ENCODE data around the gene ISCA2.

The ISCA2 gene

DNA sequence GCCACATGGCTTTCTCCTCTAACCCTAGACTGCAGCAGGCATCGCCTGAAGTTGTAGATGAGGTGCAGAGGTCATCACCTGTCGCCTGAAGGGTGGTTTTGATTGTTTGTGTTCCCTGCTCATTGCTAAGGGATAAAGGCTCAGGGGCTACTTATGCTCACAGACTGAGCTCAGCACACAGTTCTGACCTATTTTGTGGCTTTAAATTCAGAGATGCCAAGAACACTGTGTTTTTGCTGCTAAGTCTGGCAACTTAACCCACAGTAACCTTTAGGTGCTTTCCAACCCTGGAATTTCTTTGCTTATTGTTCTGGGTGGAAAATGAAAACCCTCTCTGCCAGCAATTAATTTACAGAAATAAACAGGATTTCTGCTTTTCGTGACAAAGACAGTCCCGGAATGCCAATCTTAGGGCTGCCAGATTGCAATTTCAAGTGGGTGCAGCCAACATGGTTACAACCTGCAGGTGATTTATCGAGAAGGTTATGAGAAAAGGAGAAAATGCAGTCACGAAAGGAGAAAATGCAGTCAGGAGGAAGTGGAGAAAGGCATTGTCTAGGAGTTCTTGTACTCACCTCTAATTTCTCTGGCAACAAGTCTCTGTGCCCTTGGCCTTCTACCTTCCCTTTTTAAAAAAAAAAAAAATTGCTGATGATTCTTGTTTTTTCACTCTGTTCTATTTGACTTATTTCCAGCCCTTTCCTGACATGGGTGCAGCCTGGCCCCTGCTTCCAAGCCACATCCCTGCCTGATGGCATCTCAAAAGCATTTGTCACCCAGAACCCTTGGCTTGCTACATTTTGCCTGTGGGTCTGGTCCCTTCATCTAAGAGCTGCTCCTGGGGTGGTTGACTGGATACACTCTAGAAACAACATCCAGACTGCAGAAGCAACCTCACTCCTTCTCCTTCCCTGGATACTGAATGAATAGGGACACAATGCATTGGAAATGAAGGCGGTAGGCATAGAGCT lies 23.7 kb upstream of the ISCA2 start:
- no peak overlapping the region for H3K4me3 ChIP-seq
- in situ Hi-C loops (cut with MboI; ENCODE audit: low sequenced_read_pairs): loop anchor here (5.0 kb wide), 1 partner anchor 113 kb away; no protein-coding TSS in a partner anchor

GRCh38 chr14:74472601-74473000 lies 21.0 kb upstream of the ISCA2 start:
- Histone ChIP-seq H3K9me3 (no peaks in the 10 kb centered on the region), H3K4me3 (no peak overlapping the region), H3K36me3 (replicated peaks) (no peaks in the 10 kb centered on the region; the same call in 1 of the 2 replicates), H3K27me3 (ENCODE audit: low read depth) (no peaks in the 10 kb centered on the region), H3K4me1 (no peaks in the 10 kb centered on the region)
- no peak for DNase-seq (ENCODE audit: low spot score in 2 of 2)
- in situ Hi-C loops (cut with MboI; ENCODE audit: low sequenced_read_pairs): no loop called here

More for the DNA sequence above, 23.7 kb upstream of the ISCA2 start:
- H3K36me3 ChIP-seq (replicated peaks): no peaks in the 10 kb centered on the region
- 0 out of 2 replicates have a peak, but pooled peaks cover 5% of the 10 kb centered on the region for H3K27me3 ChIP-seq (ENCODE audit: low read depth)
- no peaks in the 10 kb centered on the region for H3K4me1 ChIP-seq
- DNase-seq (ENCODE audit: low spot score in 2 of 2): no peak
- H3K9me3 ChIP-seq: no peaks in the 10 kb centered on the region

- DNase-seq (ENCODE audit: low spot score in 2 of 2): no peak
- Histone ChIP-seq H3K27me3 (ENCODE audit: low read depth) (no peaks in the 10 kb centered on the region), H3K36me3 (replicated peaks) (peaks cover 11% of the 10 kb centered on the region), H3K4me3 (no peak overlapping the region), H3K4me1 (no peaks in the 10 kb centered on the region), H3K9me3 (no peaks in the 10 kb centered on the region)
- in situ Hi-C loops (cut with MboI; ENCODE audit: low sequenced_read_pairs): no loop called here
Observed at GRCh38 chr14:74474376-74474775, 19.2 kb upstream of the ISCA2 start.

DNA sequence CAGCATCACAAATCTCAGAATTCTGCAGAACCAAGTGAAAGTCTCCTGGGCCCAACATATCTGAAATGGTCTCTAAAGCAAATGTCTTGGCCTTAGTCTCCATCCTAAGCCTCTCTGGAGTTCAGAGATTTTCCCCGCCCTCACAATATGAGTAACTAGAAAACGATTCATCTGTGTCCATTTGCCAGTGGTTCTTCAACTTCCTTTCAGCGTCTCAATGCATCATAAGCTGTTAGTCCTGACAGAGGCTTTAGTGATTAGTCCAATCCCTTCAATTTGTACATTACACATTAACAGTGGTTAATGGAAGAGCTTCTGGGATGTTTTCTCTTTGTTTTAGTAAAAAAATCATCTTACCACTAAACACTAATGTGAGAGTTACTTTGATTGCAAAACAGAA lies 17.9 kb upstream of the ISCA2 start:
- no peak overlapping the region for H3K4me3 ChIP-seq
- no peak for DNase-seq (ENCODE audit: low spot score in 2 of 2)
- in situ Hi-C loops (cut with MboI; ENCODE audit: low sequenced_read_pairs): no loop called here
- H3K4me1 ChIP-seq: no peaks in the 10 kb centered on the region
- peaks cover 20% of the 10 kb centered on the region for H3K36me3 ChIP-seq (replicated peaks)
- H3K9me3 ChIP-seq: no peaks in the 10 kb centered on the region
- H3K27me3 ChIP-seq (ENCODE audit: low read depth): no peaks in the 10 kb centered on the region

DNA sequence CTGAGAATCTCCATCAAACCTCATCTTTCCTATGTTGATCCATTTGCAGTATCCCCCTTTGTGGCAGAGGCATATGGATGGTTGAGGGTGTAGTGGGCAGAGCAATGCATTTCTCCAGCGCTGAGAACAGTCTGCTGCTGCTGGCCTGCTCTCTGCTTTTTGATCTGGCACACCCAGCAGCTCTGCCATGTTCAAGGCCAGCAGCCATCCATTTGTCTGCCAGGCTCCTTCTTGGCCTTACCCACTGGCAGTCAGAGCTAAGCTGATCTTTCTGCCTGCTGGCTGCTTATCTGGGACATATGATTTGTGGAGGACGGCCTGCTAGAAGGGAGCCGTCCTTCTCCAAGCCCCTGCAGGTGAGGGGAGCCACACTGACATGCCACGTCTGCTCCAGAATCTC lies 17.5 kb upstream of the ISCA2 start:
- DNase-seq (ENCODE audit: low spot score in 2 of 2): no peak
- in situ Hi-C loops (cut with MboI; ENCODE audit: low sequenced_read_pairs): no loop called here

DNA sequence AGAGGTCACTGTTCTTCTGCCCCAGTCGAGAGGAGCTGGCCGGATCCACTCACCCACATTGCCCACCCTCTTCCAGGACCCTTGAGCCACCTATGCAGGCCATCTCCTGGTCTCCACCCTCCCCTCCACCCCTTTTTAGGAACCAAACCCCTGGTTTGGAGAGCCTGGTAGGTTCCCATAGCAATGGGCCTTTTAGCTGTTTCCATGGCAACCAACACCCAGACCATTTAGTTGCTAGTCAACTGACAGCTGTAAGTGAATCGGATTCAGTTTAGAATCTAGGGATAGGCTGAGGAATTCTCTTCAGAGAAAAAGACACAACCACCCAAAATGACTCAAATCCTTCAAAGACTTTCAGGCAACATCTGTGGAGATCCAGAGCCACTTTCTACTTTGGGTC lies 17.0 kb upstream of the ISCA2 start:
- no peaks in the 10 kb centered on the region for H3K9me3 ChIP-seq
- no peak for DNase-seq (ENCODE audit: low spot score in 2 of 2)
- in situ Hi-C loops (cut with MboI; ENCODE audit: low sequenced_read_pairs): no loop called here
- peaks cover 23% of the 10 kb centered on the region for H3K36me3 ChIP-seq (replicated peaks)
- H3K4me3 ChIP-seq: no peak overlapping the region
- H3K27me3 ChIP-seq (ENCODE audit: low read depth): no peaks in the 10 kb centered on the region
- H3K4me1 ChIP-seq: no peaks in the 10 kb centered on the region

More for the DNA sequence above, 17.5 kb upstream of the ISCA2 start:
- no peaks in the 10 kb centered on the region for H3K9me3 ChIP-seq
- no peak overlapping the region for H3K4me3 ChIP-seq
- H3K4me1 ChIP-seq: no peaks in the 10 kb centered on the region
- H3K36me3 ChIP-seq (replicated peaks): peaks cover 23% of the 10 kb centered on the region
- no peaks in the 10 kb centered on the region for H3K27me3 ChIP-seq (ENCODE audit: low read depth)

DNA sequence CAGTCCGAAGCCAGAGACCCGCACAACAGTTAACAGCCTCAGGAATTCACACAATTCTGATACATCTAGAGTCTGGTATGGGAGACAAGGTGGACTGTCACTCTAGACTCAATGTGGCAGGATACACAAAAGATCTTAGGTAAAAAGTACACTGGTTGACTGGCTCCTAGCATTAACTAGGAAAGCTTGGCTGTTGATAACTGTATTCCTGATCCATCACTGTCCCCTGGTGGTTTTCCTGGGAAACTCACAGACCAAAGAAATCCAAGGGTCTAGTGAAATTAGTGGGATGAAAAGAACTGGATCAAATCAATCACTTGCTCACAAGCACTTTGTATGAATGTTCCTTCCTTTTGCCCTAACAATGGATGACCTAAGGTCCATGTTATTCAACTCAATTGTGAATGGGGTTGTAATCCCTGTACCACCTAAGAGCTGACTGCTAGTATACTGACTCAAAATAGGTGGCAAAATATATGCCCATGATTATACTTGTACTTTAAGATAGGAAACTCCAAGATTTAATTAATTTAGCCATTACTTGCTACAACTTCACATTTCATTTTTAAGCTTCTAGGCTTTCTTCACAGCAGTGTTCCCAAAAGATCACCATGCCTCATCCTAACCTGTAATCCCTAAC lies 14.4 kb upstream of the ISCA2 start:
- peaks cover 36% of the 10 kb centered on the region for H3K36me3 ChIP-seq (replicated peaks)
- peak; percentile 24 to 29 for DNase-seq (ENCODE audit: low spot score in 2 of 2)
- in situ Hi-C loops (cut with MboI; ENCODE audit: low sequenced_read_pairs): no loop called here
- no peaks in the 10 kb centered on the region for H3K9me3 ChIP-seq
- no peak overlapping the region for H3K4me3 ChIP-seq
- no peaks in the 10 kb centered on the region for H3K4me1 ChIP-seq
- H3K27me3 ChIP-seq (ENCODE audit: low read depth): no peaks in the 10 kb centered on the region

DNA sequence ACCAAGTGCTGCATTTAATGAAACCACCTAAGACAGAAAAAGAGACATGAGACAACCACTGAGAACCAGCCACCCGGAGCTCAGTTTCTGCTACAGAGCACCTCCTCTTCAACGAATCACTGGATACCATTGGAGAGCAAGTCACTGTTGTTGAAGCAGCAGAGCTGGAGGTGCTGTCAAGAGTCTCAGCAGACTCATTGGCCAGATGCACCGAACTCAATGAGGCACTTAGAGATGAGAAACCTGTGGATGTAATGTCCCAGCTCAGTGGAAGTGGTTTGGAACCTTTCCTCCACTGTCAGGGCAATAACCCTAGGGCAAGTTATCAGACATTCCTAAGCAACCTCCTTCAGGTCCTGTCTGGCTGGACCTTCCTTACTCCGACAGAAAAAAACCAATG lies 13.5 kb upstream of the ISCA2 start:
- H3K4me1 ChIP-seq: no peaks in the 10 kb centered on the region
- H3K4me3 ChIP-seq: no peak overlapping the region
- no peaks in the 10 kb centered on the region for H3K9me3 ChIP-seq
- DNase-seq (ENCODE audit: low spot score in 2 of 2): no peak
- peaks cover 38% of the 10 kb centered on the region for H3K36me3 ChIP-seq (replicated peaks)
- in situ Hi-C loops (cut with MboI; ENCODE audit: low sequenced_read_pairs): no loop called here
- H3K27me3 ChIP-seq (ENCODE audit: low read depth): no peaks in the 10 kb centered on the region

GRCh38 chr14:74482571-74482970 lies 11.0 kb upstream of the ISCA2 start:
- Histone ChIP-seq H3K36me3 (replicated peaks) (peaks cover 43% of the 10 kb centered on the region), H3K27me3 (ENCODE audit: low read depth) (no peaks in the 10 kb centered on the region), H3K9me3 (no peaks in the 10 kb centered on the region), H3K4me1 (no peaks in the 10 kb centered on the region), H3K4me3 (no peak overlapping the region)
- DNase-seq (ENCODE audit: low spot score in 2 of 2): no peak
- in situ Hi-C loops (cut with MboI; ENCODE audit: low sequenced_read_pairs): no loop called here

GRCh38 chr14:74483321-74483720 lies 10.2 kb upstream of the ISCA2 start:
- H3K27me3 ChIP-seq (ENCODE audit: low read depth): no peaks in the 10 kb centered on the region
- in situ Hi-C loops (cut with MboI; ENCODE audit: low sequenced_read_pairs): no loop called here
- H3K4me3 ChIP-seq: no peak overlapping the region
- no peak for DNase-seq (ENCODE audit: low spot score in 2 of 2)
- H3K9me3 ChIP-seq: no peaks in the 10 kb centered on the region
- H3K4me1 ChIP-seq: no peaks in the 10 kb centered on the region
- H3K36me3 ChIP-seq (replicated peaks): peaks cover 42% of the 10 kb centered on the region

- Histone ChIP-seq H3K9me3 (no peaks in the 10 kb centered on the region), H3K27me3 (ENCODE audit: low read depth) (no peaks in the 10 kb centered on the region), H3K4me3 (no peak overlapping the region), H3K4me1 (no peaks in the 10 kb centered on the region), H3K36me3 (replicated peaks) (peaks cover 20% of the 10 kb centered on the region)
- no peak for DNase-seq (ENCODE audit: low spot score in 2 of 2)
- in situ Hi-C loops (cut with MboI; ENCODE audit: low sequenced_read_pairs): no loop called here
Observed at GRCh38 chr14:74486164-74486563, 7.4 kb upstream of the ISCA2 start.

GRCh38 chr14:74488786-74489397 lies 4.7 kb upstream of the ISCA2 start:
- no peak overlapping the region for H3K4me3 ChIP-seq
- H3K36me3 ChIP-seq (replicated peaks): peaks cover 12% of the 10 kb centered on the region
- H3K4me1 ChIP-seq: peaks cover 4% of the 10 kb centered on the region; the same call in 1 of the 2 replicates
- in situ Hi-C loops (cut with MboI; ENCODE audit: low sequenced_read_pairs): no loop called here
- DNase-seq (ENCODE audit: low spot score in 2 of 2): no peak
- no peaks in the 10 kb centered on the region for H3K27me3 ChIP-seq (ENCODE audit: low read depth)
- H3K9me3 ChIP-seq: no peaks in the 10 kb centered on the region

- Histone ChIP-seq H3K4me1 (peaks cover 4% of the 10 kb centered on the region), H3K4me3 (no peak overlapping the region), H3K9me3 (no peaks in the 10 kb centered on the region), H3K27me3 (ENCODE audit: low read depth) (no peaks in the 10 kb centered on the region), H3K36me3 (replicated peaks) (peaks cover 13% of the 10 kb centered on the region)
- no peak for DNase-seq (ENCODE audit: low spot score in 2 of 2)
- in situ Hi-C loops (cut with MboI; ENCODE audit: low sequenced_read_pairs): no loop called here
Observed at GRCh38 chr14:74490486-74490885, 3.1 kb upstream of the ISCA2 start.

All from HAP-1 (cell line).